ENCODE results near the gene SHC4.
"Not testable (repeated sequence)": the region's sequence is repeated elsewhere in the genome, so short reads cannot be mapped to it uniquely, and the experiment has no call there.

Gene SHC4

GRCh38 chr15:48922046-48922445 lies 41.7 kb downstream of the SHC4 start:
- DNase-seq (ENCODE audit: low read depth) = no peak

- DNase-seq (ENCODE audit: low read depth) = no peak
Observed at GRCh38 chr15:48916721-48917120, 47.0 kb downstream of the SHC4 start.

GRCh38 chr15:48915861-48916260 lies 47.9 kb downstream of the SHC4 start:
- no peak for DNase-seq (ENCODE audit: low read depth)

- DNase-seq (ENCODE audit: low read depth) = no peak
Observed at GRCh38 chr15:48914717-48915116, 49.0 kb downstream of the SHC4 start.

GRCh38 chr15:48913141-48913540 lies 50.6 kb downstream of the SHC4 start:
- no peak for DNase-seq (ENCODE audit: low read depth)

GRCh38 chr15:48910554-48910953 lies 53.2 kb downstream of the SHC4 start:
- not testable (repeated sequence) for DNase-seq (ENCODE audit: low read depth)

GRCh38 chr15:48909313-48909712 lies 54.4 kb downstream of the SHC4 start:
- DNase-seq (ENCODE audit: low read depth) = not testable (repeated sequence)

GRCh38 chr15:48905847-48906246 lies 57.9 kb downstream of the SHC4 start:
- no peak for DNase-seq (ENCODE audit: low read depth)

GRCh38 chr15:48905216-48905615 lies 58.5 kb downstream of the SHC4 start:
- no peak for DNase-seq (ENCODE audit: low read depth)

GRCh38 chr15:48904758-48905157 lies 59.0 kb downstream of the SHC4 start:
- DNase-seq (ENCODE audit: low read depth) = no peak

GRCh38 chr15:48899793-48900192 lies 63.9 kb downstream of the SHC4 start:
- DNase-seq (ENCODE audit: low read depth) = no peak

- DNase-seq (ENCODE audit: low read depth) = no peak
Observed at GRCh38 chr15:48898446-48898845, 65.3 kb downstream of the SHC4 start.

GRCh38 chr15:48898032-48898431 lies 65.7 kb downstream of the SHC4 start:
- no peak for DNase-seq (ENCODE audit: low read depth)

GRCh38 chr15:48896869-48897814 lies 66.6 kb downstream of the SHC4 start:
- DNase-seq (ENCODE audit: low read depth) = no peak

GRCh38 chr15:48893311-48893710 lies 70.4 kb downstream of the SHC4 start:
- DNase-seq (ENCODE audit: low read depth) = no peak

- no peak for DNase-seq (ENCODE audit: low read depth)
Observed at GRCh38 chr15:48891232-48891765, 72.4 kb downstream of the SHC4 start.

- DNase-seq (ENCODE audit: low read depth) = no peak
Observed at GRCh38 chr15:48890375-48890972, 73.2 kb downstream of the SHC4 start.

GRCh38 chr15:48889925-48890324 lies 73.8 kb downstream of the SHC4 start:
- DNase-seq (ENCODE audit: low read depth) = no peak

- no peak for DNase-seq (ENCODE audit: low read depth)
Observed at GRCh38 chr15:48888836-48889235, 74.9 kb downstream of the SHC4 start.

- DNase-seq (ENCODE audit: low read depth) = peak; percentile 40
Observed at GRCh38 chr15:48888191-48888590, 75.5 kb downstream of the SHC4 start.

- no peak for DNase-seq (ENCODE audit: low read depth)
Observed at GRCh38 chr15:48887144-48887543, 76.6 kb downstream of the SHC4 start.

GRCh38 chr15:48883699-48884098 lies 80.0 kb downstream of the SHC4 start:
- no peak for DNase-seq (ENCODE audit: low read depth)

GRCh38 chr15:48880070-48880634 lies 83.6 kb downstream of the SHC4 start:
- DNase-seq (ENCODE audit: low read depth) = no peak
